ENCODE results near the gene EIF3A. TPM values are rescaled to one million over a fixed set of nuclear protein-coding genes. Genes with fewer than 3 reads are reported as not detected.

Gene EIF3A
- total and polyA plus RNA-seq, 2 of the 8 experiments (the other 6 are each of a cell fraction or from before 2014, with no cell fraction given): 26.8 to 209 TPM

- Histone ChIP-seq H3K4me2 (ENCODE audit: insufficient read depth in 1 of 2, low read depth in 2 of 2, low read length in 2 of 2) (no peak overlapping the region), H3K9ac (replicated peaks in 1 of 4; ENCODE audit: extremely low read depth in 1 of 4, low read depth in 3 of 4, low read length in 3 of 4) (no peak overlapping the region), H2BK120ac (replicated peaks; ENCODE audit: low read depth, low read length) (no peak overlapping the region), H3K36me3 (ENCODE audit: control insufficient read depth in 2 of 4, insufficient read depth in 4 of 4, low read length in 3 of 4) (no peaks in the 10 kb centered on the region), H2BK5ac (ENCODE audit: low read depth, low read length) (no peak overlapping the region), H3K27me3 (replicated peaks in 1 of 4; ENCODE audit: control insufficient read depth in 3 of 4, extremely low read depth in 1 of 4, insufficient read depth in 3 of 4, low read length in 3 of 4) (no peaks in the 10 kb centered on the region), H3K23me2 (ENCODE audit: low read depth, low read length) (no peaks in the 10 kb centered on the region), H4K20me1 (replicated peaks in 1 of 2; ENCODE audit: control insufficient read depth in 1 of 2, insufficient read depth in 2 of 2, low read length in 2 of 2) (no peaks in the 10 kb centered on the region), H4K8ac (ENCODE audit: extremely low read depth, insufficient read depth, low read length) (no peak overlapping the region), H3K23ac (ENCODE audit: insufficient read length) (no peak overlapping the region), H3K56ac (replicated peaks; ENCODE audit: insufficient read length, low read depth, low read length) (no peak overlapping the region), H4K91ac (replicated peaks; ENCODE audit: insufficient read length, low read length) (no peak overlapping the region), H3K79me1 (ENCODE audit: low read depth, low read length) (no peaks in the 10 kb centered on the region), H3K14ac (ENCODE audit: insufficient read length) (no peak overlapping the region), H2BK20ac (ENCODE audit: low read length) (no peak overlapping the region), H3K4me1 (replicated peaks in 1 of 4; ENCODE audit: control insufficient read depth in 3 of 4, insufficient read depth in 4 of 4, low read length in 3 of 4) (peaks cover 0 to 3% (median 0%) of the 10 kb centered on the region in 4 experiments; a peak in 1 of 7 replicates), H2BK15ac (ENCODE audit: low read length) (no peak overlapping the region), H2BK12ac (ENCODE audit: low read depth, low read length) (no peak overlapping the region), H3K9me3 (ENCODE audit: insufficient read depth in 2 of 2, low read depth in 1 of 2, low read length in 1 of 2) (no peaks in the 10 kb centered on the region), H2AFZ (ENCODE audit: low read length) (no peak overlapping the region), H2AK5ac (ENCODE audit: low read depth, low read length) (no peak overlapping the region), H3K4me3 (ENCODE audit: extremely low read depth in 1 of 4, insufficient read depth in 2 of 4, low read depth in 3 of 4, low read length in 4 of 4) (no peak overlapping the region), H3K18ac (ENCODE audit: extremely low read depth, low read length) (no peak overlapping the region), H3K79me2 (ENCODE audit: control insufficient read depth in 1 of 2, insufficient read depth in 2 of 2, low read length in 2 of 2) (no peaks in the 10 kb centered on the region), H4K5ac (ENCODE audit: insufficient read length, low read depth, low read length) (no peak overlapping the region), H3K4ac (replicated peaks; ENCODE audit: insufficient read length, low read depth, low read length) (no peak overlapping the region), H3K27ac (ENCODE audit: low read depth, low read length) (no peak overlapping the region)
- ChIA-PET POLR2A (ENCODE audit: partially characterized antibody) (interaction anchor here (0.6 to 3.3 kb wide), 2 partner anchors 11 to 31 kb away, joined by 3 to 15 read pairs; partner anchors contain the start of gene EIF3A), CTCF (ENCODE audit: partially characterized antibody) (interaction anchor here (0.6 kb wide), 1 partner anchor 107 kb away, joined by 3 read pairs; no protein-coding TSS in a partner anchor)
- no peak for DNase-seq (ENCODE audit: low read depth in 1 of 2, low spot score in 2 of 2)
- FAIRE-seq: no peak
- WGBS, 2 experiments (ENCODE audit: extremely low coverage in 1 of 2, insufficient coverage in 1 of 2, insufficient read length in 1 of 2, insufficient replicate concordance in 2 of 2, low coverage in 1 of 2, low lambda C conversion rate in 2 of 2, missing lambda C conversion rate in 1 of 2): 91% methylated on average over 13 of the region's 13 CpGs; no CpG with 5 or more reads in 1 of the 2 experiments
- TF ChIP-seq EGR1 (IDR thresholded peaks at IDR 0.05; ENCODE audit: borderline replicate concordance, low read depth, low read length) (no peak), FOSL1 (IDR thresholded peaks at IDR 0.05; ENCODE audit: insufficient read depth, low read depth, low read length) (no peak), JUND (IDR thresholded peaks at IDR 0.05; ENCODE audit: low read length) (no peak), TBP (IDR thresholded peaks at IDR 0.05; ENCODE audit: low read depth, low read length) (no peak), POLR2A (IDR thresholded peaks at IDR 0.05; ENCODE audit: control extremely low read depth in 1 of 2, low read depth in 2 of 2, low read length in 2 of 2) (no peak)
Observed at GRCh38 chr10:119090026-119090795, 9.6 kb upstream of the EIF3A start.
